ENCODE measurements around the gene LASP1NB.

LASP1NB gene

GRCh38 chr17:38940404-38940803, 15.0 kb downstream of the LASP1NB start:
- POLR2A ChIA-PET (ENCODE audit: partially characterized antibody) = interaction anchor here (0.6 to 2.3 kb wide), 2 partner anchors 16 to 667 kb away, joined by 3 to 10 read pairs; partner anchors contain the start of genes LASP1NB and NEUROD2
- TF ChIP-seq SP1 (IDR thresholded peaks at IDR 0.05; ENCODE audit: low read depth, low read length) = no peak
- TF ChIP-seq CHD1 (IDR thresholded peaks at IDR 0.05; ENCODE audit: low read depth, low read length) = no peak
- TF ChIP-seq GTF2F1 (IDR thresholded peaks at IDR 0.05; ENCODE audit: borderline replicate concordance, low read depth, low read length) = no peak
- TF ChIP-seq PHF8 (conservative IDR thresholded peaks at IDR 0.05; ENCODE audit: low read depth, low read length) = no peak
- TF ChIP-seq RXRA (IDR thresholded peaks at IDR 0.05; ENCODE audit: insufficient read depth, low read depth, low read length) = no peak
- TF ChIP-seq TAF7 (optimal IDR thresholded peaks at IDR 0.05; ENCODE audit: borderline replicate concordance, low read depth, low read length) = no peak
- no peak for TF ChIP-seq NRF1 (IDR thresholded peaks at IDR 0.05; ENCODE audit: low read depth, low read length)
- no peak for TF ChIP-seq CBX5 (IDR thresholded peaks at IDR 0.05; ENCODE audit: low read depth, low read length)
- TF ChIP-seq HDAC6 (IDR thresholded peaks at IDR 0.05; ENCODE audit: low read depth, low read length) = no peak
- no peak for TF ChIP-seq SIRT6 (IDR thresholded peaks at IDR 0.05; ENCODE audit: low read length)

More at GRCh38 chr17:38940404-38940803, 15.0 kb downstream of the LASP1NB start:
- Histone ChIP-seq H4K8ac (ENCODE audit: extremely low read depth, insufficient read depth, low read length) (no peak overlapping the region), H3K23me2 (ENCODE audit: low read depth, low read length) (no peaks in the 10 kb centered on the region), H2BK15ac (ENCODE audit: low read length) (no peak overlapping the region), H3K36me3 (ENCODE audit: control insufficient read depth in 2 of 4, insufficient read depth in 4 of 4, low read length in 3 of 4) (no peaks in the 10 kb centered on the region), H2BK20ac (ENCODE audit: low read length) (no peak overlapping the region), H3K9me3 (ENCODE audit: insufficient read depth in 2 of 2, low read depth in 1 of 2, low read length in 1 of 2) (no peaks in the 10 kb centered on the region), H3K23ac (ENCODE audit: insufficient read length) (no peak overlapping the region), H3K4me2 (ENCODE audit: insufficient read depth in 1 of 2, low read depth in 2 of 2, low read length in 2 of 2) (no peak overlapping the region), H3K27ac (ENCODE audit: low read depth, low read length) (no peak overlapping the region), H4K20me1 (replicated peaks in 1 of 2; ENCODE audit: control insufficient read depth in 1 of 2, insufficient read depth in 2 of 2, low read length in 2 of 2) (no peaks in the 10 kb centered on the region), H3K27me3 (replicated peaks in 1 of 4; ENCODE audit: control insufficient read depth in 3 of 4, extremely low read depth in 1 of 4, insufficient read depth in 3 of 4, low read length in 3 of 4) (no peaks in the 10 kb centered on the region), H3K18ac (ENCODE audit: extremely low read depth, low read length) (no peak overlapping the region), H2AFZ (ENCODE audit: low read length) (no peak overlapping the region), H4K91ac (replicated peaks; ENCODE audit: insufficient read length, low read length) (no peak overlapping the region), H4K5ac (ENCODE audit: insufficient read length, low read depth, low read length) (no peak overlapping the region), H3K79me1 (ENCODE audit: low read depth, low read length) (no peaks in the 10 kb centered on the region), H3K4ac (replicated peaks; ENCODE audit: insufficient read length, low read depth, low read length) (no peak overlapping the region), H3K79me2 (ENCODE audit: control insufficient read depth in 1 of 2, insufficient read depth in 2 of 2, low read length in 2 of 2) (no peaks in the 10 kb centered on the region), H3K56ac (replicated peaks; ENCODE audit: insufficient read length, low read depth, low read length) (no peak overlapping the region), H2BK12ac (ENCODE audit: low read depth, low read length) (no peak overlapping the region), H2BK120ac (replicated peaks; ENCODE audit: low read depth, low read length) (no peak overlapping the region), H2BK5ac (ENCODE audit: low read depth, low read length) (no peak overlapping the region), H2AK5ac (ENCODE audit: low read depth, low read length) (no peak overlapping the region), H3K14ac (ENCODE audit: insufficient read length) (no peak overlapping the region), H3K4me3 (ENCODE audit: extremely low read depth in 1 of 4, insufficient read depth in 2 of 4, low read depth in 3 of 4, low read length in 4 of 4) (no peak overlapping the region), H3K9ac (replicated peaks in 1 of 4; ENCODE audit: extremely low read depth in 1 of 4, low read depth in 3 of 4, low read length in 3 of 4) (no peak overlapping the region), H3K4me1 (replicated peaks in 1 of 4; ENCODE audit: control insufficient read depth in 3 of 4, insufficient read depth in 4 of 4, low read length in 3 of 4) (no peaks in the 10 kb centered on the region)
- WGBS, 2 experiments (ENCODE audit: extremely low coverage in 1 of 2, insufficient coverage in 1 of 2, insufficient read length in 1 of 2, insufficient replicate concordance in 2 of 2, low coverage in 1 of 2, low lambda C conversion rate in 2 of 2, missing lambda C conversion rate in 1 of 2) = 100% methylated on average over 1 of the region's 1 CpG; no CpG with 5 or more reads in 1 of the 2 experiments
- CTCF ChIA-PET (ENCODE audit: partially characterized antibody) = interaction anchor here (0.7 to 4.5 kb wide), 5 partner anchors 16 to 225 kb away, joined by 3 to 22 read pairs (median 5); partner anchors contain the start of genes ARL5C and LASP1NB
- no peak for FAIRE-seq
- no peak for DNase-seq (ENCODE audit: low read depth in 1 of 2, low spot score in 2 of 2)
